ENCODE data around the gene NYAP1.
"Not testable (repeated sequence)": the region's sequence is repeated elsewhere in the genome, so short reads cannot be mapped to it uniquely, and the experiment has no call there.

The NYAP1 gene

DNA sequence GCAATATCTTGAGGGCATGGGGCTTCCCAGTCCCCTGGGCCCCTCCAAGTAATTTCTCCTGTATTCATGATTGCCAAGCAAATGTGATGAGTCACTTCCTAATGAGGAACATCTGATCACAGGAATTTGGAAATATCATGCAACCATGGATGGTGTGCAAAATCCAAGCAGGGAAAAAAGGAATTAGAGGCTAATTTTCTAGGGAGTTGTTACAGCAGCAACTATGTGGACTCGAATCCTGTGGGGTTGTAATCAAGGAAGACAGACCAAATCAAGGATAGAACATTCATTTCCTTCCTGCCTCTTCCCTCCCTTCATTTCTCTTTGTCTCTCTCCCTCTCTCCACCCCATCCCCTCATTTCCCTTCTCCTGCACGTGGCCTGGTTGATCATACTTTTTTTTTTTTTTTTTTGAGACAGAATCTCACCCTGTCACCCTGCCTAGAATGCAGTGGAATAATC is 31.4 kb downstream of the NYAP1 start:
- no peak for DNase-seq

DNA sequence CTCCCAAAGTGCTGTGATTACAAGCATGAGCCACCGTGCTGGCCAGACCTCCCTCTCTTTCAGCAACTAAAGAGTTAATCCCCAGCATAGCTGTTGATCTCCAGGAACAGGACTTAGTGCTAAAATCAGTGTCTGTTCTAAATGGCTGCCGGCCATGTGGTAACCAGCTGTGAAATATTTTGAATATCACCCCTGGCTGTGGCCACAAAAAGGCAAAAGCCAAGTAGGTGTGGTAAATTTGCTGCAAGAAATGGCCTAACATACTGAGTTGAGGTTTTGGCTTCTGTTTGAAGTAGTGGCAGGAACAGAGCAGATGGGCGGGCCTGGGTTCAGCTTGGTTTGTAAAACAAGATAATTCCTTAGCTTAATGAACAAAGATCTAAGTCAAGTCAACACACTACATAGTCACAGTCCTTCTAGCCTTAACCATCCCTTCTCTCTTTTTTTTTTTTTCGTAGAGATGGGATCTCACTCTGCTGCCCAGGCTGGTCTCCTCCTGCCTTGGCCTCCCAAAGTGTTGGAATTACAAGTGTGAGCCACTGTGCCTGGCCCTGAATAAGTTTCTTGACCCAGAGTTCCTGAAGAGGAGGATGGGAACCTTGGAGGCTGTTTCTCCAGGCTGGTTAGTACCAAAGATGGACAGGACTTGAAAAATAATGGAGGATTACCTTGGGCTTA is 32.5 kb downstream of the NYAP1 start:
- no peak for DNase-seq

DNA sequence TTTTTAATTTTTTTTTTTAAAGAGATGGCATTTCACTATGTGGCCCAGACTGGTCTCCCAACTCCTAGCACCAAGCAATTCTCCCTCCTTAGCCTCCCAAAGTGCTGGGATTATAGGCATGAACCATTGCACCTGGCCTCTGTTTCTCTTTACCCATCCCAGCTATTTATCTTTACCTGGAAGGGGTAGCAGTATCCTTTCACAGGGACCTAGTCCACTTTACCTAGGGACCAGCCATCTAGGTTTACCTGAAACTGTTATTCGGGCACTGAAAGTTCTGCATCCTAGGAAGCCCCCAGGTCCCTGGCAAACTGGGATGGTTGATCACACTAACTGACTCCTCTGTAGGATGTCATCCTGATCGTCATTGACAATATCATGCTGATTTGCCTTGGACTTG is 33.6 kb downstream of the NYAP1 start:
- DNase-seq: no peak

DNA sequence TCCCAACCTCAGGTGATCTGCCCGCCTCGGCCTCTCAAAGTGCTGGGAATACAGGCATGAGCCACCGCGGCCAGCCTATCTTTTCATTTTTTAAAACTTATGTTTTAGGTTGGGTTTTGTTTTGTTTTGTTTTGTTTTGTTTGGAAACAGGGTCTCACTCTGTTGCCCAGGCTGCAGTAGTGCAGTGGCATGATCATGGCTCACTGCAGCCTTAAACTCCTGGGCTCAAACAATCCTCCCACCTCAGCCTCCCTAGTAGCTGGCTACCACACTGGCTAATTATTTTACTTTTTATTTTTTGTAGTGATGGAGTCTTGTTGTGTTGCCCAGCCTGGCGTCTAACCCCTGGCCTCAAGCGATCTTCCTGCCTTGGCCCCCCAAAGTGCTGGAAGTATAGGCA is 35.9 kb downstream of the NYAP1 start:
- DNase-seq: no peak

DNA sequence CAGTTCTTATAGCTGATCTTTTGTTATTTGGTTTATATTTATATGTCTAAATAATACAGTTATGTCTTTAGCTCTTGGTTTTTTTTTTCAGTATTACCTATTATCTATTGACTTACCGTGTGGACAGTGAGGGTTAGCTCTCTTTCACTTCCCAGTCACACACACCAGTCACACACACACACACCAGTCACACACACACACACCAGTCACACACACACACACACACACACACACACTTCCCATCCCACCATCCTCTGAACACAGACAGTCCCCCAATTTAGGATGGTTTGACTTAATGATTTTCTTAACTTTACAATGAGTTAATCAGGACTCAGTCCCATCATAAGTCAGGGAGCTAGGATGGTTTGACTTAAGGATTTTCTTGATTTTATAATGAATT is 36.4 kb downstream of the NYAP1 start:
- DNase-seq: no peak

DNA sequence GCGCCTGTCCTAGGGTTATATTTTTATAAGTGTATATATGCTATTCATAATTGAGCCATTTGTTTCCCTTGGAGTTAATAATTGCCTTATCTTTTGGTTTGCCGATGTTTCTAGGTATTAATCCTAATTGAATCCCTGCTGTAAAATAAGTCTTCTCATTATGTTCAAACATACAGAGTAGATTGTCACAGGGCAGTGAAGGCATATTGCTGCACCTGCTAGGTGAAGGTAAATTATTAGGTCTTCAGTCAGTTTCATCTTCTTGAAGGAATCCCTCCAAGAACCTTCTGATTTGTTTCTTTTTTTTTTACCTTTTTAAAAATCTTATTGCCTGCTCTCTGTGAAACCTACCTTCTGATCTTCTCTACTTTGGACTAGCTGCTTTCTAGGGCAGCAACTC is 37.3 kb downstream of the NYAP1 start:
- no peak for DNase-seq

DNA sequence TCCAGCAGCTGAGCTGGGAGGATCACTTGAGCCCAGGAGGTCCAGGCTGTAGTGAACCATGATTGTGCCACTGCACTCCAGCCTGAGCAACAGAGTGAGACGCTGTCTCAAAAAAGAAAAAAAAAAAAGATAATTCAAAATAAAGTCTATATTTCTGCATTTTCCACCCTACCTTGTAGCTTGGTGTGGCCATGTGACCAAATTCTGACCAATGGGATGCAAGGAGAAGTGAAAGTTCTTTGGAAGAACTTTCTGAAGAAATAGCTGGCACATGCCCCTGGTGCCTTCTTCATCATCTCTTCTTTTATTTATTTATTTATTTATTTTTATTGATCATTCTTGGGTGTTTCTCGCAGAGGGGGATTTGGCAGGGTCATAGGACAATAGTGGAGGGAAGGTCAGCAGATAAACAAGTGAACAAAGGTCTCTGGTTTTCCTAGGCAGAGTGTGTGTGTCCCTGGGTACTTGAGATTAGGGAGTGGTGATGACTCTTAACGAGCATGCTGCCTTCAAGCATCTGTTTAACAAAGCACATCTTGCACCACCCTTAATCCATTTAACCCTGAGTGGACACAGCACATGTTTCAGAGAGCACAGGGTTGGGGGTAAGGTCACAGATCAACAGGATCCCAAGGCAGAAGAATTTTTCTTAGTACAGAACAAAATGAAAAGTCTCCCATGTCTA is 38.3 kb downstream of the NYAP1 start:
- DNase-seq: not testable (repeated sequence)

DNA sequence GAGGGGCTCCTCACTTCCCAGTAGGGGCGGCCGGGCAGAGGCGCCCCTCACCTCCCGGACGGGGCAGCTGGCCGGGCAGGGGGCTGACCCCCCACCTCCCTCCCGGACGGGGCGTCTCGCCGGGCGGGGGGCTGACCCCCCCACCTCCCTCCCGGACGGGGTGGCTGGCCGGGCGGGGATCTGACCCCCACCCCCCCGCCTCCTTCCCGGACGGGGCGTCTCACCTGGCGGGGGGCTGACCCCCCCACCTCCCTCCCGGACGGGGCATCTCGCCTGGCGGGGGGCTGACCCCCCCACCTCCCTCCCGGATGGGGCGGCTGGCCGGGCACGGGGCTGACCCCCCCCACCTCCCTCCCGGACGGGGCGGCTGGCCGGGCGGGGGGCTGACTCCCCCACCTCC is 39.5 kb downstream of the NYAP1 start:
- not testable (repeated sequence) for DNase-seq

DNA sequence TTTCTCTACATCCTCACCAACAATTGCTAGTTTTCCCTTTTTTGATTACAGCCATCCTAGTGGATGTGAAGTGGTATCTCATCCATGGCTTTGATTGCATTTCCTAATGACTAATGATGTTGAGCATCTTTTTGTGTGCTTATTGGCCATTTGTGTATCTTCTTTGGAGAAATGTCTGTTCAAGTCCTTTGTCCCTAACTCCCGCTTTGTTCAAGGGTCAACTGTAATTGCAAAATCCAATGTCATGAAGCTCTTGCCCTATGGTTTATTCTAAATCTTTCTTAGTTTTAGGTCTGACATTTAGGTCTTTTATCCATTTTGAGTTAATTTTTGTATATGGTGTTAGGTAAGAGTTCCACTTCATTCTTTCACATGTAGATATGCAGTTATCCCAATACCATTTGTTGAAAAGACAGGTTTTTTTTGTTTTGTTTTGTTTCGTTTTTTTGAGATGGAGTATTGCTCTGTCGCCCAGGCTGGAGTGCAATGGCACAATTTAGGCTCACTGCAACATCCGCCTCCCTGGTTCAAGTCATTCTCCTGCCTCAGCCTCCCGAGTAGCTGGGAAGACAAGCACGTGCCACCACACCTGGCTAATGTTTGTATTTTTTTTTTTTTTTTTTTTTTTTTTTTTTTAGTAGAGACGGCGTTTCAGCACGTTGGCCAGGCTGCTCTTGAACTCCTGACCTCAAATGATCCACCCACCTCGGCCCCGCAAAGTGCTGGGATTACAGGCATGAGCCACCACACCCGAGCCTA is 44.6 kb downstream of the NYAP1 start:
- DNase-seq: not testable (repeated sequence)

DNA sequence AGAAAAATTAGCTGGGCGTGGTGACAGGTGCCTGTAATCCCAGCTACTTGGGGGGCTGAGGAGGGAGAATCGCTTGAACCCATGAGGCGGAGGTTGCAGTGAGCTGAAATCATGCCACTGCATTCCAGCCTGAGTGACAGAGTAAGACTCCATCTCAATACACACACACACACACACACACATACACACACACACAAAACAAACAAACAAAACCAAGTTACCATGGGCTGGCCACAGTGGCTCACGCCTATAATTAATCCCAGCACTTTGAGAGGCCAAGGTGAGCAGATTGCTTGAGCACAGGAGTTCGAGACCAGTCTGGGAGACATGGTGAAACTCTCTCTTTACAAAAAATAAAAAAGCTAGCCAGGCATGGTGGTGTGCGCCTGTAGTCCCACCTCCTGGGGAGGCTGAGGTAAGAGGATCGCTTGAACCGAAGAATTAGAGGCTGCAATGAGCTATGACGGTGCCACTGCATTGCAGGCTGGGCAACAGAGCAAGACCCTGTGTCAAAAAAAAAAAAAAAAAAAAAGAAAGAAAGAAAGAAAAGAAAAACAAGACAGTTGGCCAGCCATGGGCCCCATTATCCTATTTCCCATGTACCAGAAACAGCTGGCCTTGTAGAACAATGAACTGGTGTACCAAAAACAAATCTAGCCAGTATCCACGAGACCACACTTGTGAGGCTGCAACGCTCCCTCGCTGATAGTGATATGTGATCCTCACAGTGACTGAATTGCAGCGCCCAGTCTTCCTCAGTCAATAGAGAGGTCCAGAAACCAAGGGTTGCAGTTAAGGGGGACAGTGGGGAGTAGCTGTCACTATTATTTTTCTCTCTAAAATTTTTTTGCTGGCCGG is 48.7 kb downstream of the NYAP1 start:
- DNase-seq: no peak

DNA sequence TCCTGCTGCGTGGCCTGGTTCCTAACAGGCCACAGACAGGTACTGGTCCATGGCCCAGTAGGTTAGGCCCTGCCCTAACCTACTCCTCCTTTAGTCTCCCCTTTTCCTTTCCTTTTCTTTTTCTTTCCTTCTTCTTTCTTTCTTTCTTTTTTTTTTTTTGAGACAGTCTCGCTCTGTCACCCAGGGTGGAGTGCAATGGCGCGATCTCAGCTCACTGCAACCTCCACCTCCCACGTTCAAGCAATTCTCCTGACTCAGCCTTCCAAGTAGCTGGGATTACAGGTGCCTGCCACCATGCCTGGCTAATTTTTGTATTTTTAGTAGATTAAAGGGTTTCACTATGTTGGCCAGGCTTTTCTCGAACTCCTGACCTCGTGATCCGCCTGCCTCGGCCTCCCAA is 52.3 kb downstream of the NYAP1 start:
- not testable (repeated sequence) for DNase-seq

DNA sequence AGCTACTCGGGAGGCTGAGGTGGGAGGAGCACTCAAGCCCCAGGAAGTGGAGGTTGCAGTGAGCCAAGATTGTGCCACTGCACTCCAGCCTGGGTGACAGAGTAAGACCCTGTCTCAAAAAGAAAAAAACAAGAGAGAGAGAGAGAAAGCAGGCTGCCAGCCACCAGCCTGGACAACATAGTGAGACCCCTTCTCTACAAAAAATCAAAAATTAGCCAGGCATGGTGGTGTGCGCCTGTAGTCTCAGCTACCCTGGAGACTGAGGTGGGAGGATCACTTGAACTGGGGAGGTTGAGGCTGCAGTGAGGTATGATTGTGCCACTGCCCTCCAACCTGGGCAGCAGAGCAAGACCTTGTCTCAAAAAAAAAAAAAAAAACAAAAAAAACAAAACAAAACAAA is 53.0 kb downstream of the NYAP1 start:
- not testable (repeated sequence) for DNase-seq

DNA sequence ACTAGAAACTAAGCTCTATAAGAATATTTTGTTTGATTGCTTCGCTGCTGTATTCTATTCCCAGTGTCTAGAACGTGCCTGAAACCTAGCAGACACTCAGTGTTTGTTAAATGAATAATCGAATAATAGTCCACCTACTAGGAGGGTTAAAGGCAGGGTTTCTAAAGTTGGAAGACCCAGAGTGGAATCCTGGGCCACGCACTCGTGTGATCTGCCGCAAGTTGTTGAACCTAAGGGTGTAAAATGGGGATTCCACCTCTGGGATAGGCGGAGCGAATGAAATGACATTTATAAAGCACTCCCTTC is 54.6 kb downstream of the NYAP1 start:
- no peak for DNase-seq

DNA sequence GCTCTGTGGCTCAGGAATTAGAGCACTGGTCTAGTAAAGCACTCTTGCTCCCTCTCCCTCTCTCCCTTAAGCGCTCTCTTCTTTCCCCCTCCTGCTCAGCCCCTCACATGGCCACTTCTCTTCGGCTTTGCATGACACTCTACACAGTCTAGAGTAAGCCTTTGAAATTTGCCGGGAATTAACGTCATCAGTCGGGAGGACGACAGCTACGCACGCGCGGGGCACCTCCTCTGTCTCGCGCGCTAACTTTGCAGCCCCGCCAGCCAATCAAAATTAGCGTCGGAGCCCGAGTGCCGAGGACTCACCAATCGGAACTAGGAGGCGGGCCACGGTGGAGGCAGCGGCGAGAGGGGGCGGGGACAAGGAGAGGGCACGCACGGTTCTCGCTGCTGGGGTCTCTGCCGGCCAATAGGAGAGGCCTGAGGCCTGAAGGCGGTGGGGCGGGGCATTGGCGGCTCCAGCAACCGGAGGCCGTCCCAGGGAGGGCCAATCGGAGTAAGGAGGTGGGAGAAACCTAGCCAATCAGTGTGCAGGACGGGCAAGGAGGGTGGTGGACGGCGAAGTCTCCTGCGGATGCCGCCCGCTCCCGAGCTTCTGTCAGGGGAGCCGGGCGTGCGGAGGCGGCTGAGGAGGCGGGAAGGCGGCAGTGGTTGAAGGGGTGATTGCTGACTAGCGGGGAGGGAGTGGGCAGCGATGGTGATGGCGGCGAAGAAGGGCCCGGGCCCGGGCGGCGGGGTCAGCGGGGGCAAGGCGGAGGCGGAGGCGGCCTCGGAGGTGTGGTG is 55.1 kb downstream of the NYAP1 start, which contains the start of gene AGFG2:
TSS of gene AGFG2 (plus strand) at position 550 of the 782 bp plus-strand sequence. CDS start at position 694, 144 bp downstream.
- DNase-seq: peak; percentile 99

DNA sequence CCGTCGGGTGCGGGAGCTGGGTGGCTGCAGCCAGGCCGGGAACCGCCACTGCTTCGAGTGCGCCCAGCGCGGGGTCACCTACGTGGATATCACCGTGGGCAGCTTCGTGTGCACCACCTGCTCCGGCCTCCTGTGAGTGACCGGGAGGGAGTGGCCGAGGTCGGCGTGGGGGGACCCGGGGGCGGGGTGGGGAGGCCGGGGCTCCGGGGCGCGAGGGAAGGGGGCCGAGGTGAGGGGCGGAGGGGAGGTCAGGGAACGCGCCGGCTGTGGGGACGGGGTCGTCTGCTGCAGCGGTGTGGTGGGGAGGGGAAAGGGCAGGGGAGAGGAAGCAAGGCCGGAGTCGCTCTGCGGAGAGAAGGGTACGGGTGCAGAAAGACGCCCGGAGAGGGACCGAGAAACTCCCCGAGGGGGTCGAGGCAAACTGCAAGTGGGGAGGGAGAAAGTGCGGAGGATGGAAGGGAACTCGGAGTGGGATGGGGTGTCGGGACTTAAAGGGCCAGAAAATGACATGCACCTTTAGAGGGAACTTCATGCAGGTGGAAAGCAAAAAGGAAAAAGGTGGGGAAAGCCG is 55.8 kb downstream of the NYAP1 start:
- DNase-seq: no peak

DNA sequence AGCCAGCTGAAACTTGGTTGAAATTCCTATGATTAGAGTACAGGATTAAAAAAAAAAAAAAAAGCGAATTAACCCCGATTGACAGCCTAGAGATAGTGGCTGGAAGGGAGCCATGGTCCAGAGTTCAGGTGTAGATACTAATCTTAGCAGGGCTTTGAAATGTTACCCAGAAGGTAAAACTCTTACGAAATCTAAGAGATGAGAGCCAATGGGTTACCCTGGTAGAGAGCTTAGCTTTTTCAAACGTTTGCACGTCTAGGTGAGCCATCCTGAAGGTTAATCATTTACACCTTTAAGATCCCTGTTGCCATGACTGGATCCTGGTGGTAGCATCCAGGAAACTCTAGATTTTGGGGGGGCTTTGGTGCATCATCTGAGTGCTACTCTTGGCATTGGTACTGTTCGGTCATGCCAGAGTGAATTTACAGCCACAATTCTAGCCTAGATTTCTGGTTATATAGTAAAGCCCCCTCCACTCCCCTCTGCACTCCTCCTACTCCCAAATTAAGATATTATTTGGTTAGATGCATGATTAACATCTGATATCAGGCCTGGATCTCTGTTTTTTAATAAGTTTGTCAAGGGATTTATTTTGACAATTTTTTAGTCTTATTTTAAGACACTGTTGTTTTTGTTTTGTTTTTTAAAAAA is 56.5 kb downstream of the NYAP1 start:
- no peak for DNase-seq

DNA sequence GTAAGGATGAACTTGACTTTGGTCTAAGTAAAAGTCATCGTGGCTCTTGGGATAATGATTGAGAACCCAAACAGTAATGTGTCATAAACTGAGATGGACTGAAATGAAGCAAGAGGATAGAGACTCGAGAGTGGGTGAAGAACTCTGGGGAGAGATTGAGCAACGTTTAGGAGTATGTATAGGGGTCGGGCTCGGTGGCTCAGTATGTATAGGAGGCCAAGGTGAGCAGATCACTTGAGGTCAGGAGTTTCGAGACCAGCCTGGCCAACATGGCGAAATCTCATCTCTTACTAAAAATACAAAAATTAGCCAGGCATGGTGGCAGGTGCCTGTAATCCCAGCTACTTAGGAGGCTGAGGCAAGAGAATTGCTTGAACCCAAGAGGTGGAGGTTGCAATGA is 57.6 kb downstream of the NYAP1 start:
- DNase-seq: not testable (repeated sequence)

DNA sequence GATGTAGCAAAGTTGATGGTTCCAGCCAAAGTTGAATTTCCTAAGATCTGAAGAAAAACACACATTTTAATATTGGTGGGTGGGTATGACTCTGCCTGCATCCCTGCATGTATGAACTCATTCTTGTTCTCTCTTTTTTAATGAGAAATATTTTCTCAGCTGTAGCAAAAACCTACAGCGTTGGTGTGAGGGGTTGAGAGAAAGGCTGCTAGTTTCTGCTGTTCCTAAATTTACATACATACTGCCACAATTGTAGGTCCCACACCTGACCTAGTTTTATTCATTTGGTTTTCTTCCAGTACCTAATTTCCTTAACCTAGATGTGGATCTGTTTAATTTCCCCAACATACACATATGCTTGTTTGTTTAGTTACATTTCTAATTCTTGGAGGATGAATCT is 59.9 kb downstream of the NYAP1 start:
- DNase-seq: no peak

DNA sequence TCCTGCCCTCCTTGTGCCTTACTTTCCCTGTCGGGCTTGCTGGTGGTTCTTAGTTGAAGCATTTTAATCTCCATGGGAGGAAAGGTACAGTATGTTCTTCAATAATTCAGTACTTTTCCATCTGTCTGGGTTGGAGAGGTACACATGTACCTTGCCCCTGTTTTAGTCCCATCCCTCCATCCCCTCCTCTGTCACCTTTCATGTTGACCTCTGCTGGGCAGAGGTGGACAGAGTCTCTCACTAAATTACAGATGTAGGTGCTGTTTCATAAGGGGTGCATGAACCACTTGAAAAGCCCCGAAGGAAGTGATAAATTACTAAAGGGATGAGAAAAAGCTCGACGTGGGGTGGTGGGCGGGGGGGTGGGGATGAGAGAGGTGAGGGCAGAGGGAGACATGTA is 60.7 kb downstream of the NYAP1 start:
- no peak for DNase-seq

Data from NCI-H2107 (cell line).